Neural progenitor cell (in vitro differentiated cells): ENCODE measurements around the gene CFAP20DC. TPM values are rescaled to one million over a fixed set of nuclear protein-coding genes. Genes with fewer than 3 reads are reported as not detected.

Experiments
- DNase-seq: peaks from one replicate; pipeline ENCODE4 v3.0.0-alpha.2; 2016; ENCODE audit warnings: low spot score
- H2AFZ ChIP-seq: fragments of 200-600 bp; sonication (generic); replicated peaks from 2 replicates; pipeline ENCODE4 v1.6.1; 2016; ENCODE audit warnings: antibody characterized with exemption
- H3F3A ChIP-seq: fragments of 200-600 bp; sonication (generic); 2 replicates; pipeline ENCODE4 v1.6.1; 2016; ENCODE audit warnings: antibody characterized with exemption, low read depth
- H3K27ac ChIP-seq: fragments of 200-600 bp; sonication (generic); 2 replicates; pipeline ENCODE4 v1.5.1; 2016; ENCODE audit warnings: mild to moderate bottlenecking
- H3K27me3 ChIP-seq: fragments of 200-600 bp; sonication (generic); 2 replicates; pipeline ENCODE4 v1.6.1; 2016; ENCODE audit warnings: mild to moderate bottlenecking, moderate library complexity
- H3K36me3 ChIP-seq: fragments of 200-600 bp; sonication (generic); 2 replicates; pipeline ENCODE4 v1.5.1; 2016
- H3K4me1 ChIP-seq: fragments of 200-600 bp; sonication (generic); 2 replicates; pipeline ENCODE4 v1.6.1; 2016; ENCODE audit warnings: mixed run types
- H3K4me2 ChIP-seq: fragments of 200-600 bp; sonication (generic); 2 replicates; pipeline ENCODE4 v1.6.1; 2016
- H3K4me3 ChIP-seq: fragments of 200-600 bp; sonication (generic); 2 replicates; pipeline ENCODE4 v1.5.1; 2016
- H3K79me2 ChIP-seq: fragments of 200-600 bp; sonication (generic); 2 replicates; pipeline ENCODE4 v1.6.1; 2016; ENCODE audit warnings: low read depth
- H3K9ac ChIP-seq: fragments of 200-600 bp; sonication (generic); 2 replicates; pipeline ENCODE4 v1.6.1; 2016
- H3K9me3 ChIP-seq: fragments of 200-600 bp; sonication (generic); 2 replicates; pipeline ENCODE4 v1.5.1; 2016; ENCODE audit warnings: low read depth
- H4K20me1 ChIP-seq: fragments of 200-600 bp; sonication (generic); 2 replicates; pipeline ENCODE4 v1.6.1; 2016; ENCODE audit warnings: low read depth
- H3K27ac Mint-ChIP-seq: 3 replicates; pipeline ENCODE4 v1.8.0; 2021; ENCODE audit warnings: mixed read lengths
- H3K27me3 Mint-ChIP-seq: 2 replicates; pipeline ENCODE4 v1.8.0; 2022; ENCODE audit warnings: low read depth, mild to moderate bottlenecking, inconsistent platforms, moderate library complexity, mixed read lengths; ENCODE audit not compliant: insufficient read depth
- H3K36me3 Mint-ChIP-seq: 3 replicates; pipeline ENCODE4 v1.8.0; 2021; ENCODE audit warnings: mixed read lengths
- H3K4me1 Mint-ChIP-seq: 3 replicates; pipeline ENCODE4 v1.8.0; 2021; ENCODE audit warnings: mixed read lengths
- H3K4me3 Mint-ChIP-seq: 3 replicates; pipeline ENCODE4 v1.8.0; 2021; ENCODE audit warnings: mild to moderate bottlenecking, moderate library complexity, mixed read lengths
- H3K9me3 Mint-ChIP-seq: 3 replicates; pipeline ENCODE4 v1.8.0; 2020; ENCODE audit warnings: mixed read lengths
- CTCF ChIP-seq: fragments of 200-600 bp; sonication (generic); IDR thresholded peaks from 2 replicates; pipeline ENCODE4 v1.5.1; 2017; ENCODE audit warnings: antibody characterized with exemption, mild to moderate bottlenecking
- EZH2 ChIP-seq: fragments of 200-600 bp; sonication (generic); IDR thresholded peaks from 2 replicates; pipeline ENCODE4 v1.6.1; 2017; ENCODE audit warnings: antibody characterized with exemption, mild to moderate bottlenecking, moderate library complexity
- EZH2phosphoT487 ChIP-seq: fragments of 200-600 bp; sonication (generic); IDR thresholded peaks from 2 replicates; pipeline ENCODE4 v1.6.1; 2017; ENCODE audit warnings: antibody characterized with exemption
- total RNA-seq: library from RNA; depleted of rRNA; stranded (reverse); fragments of >200 nt; gene quantifications from 2 replicates; pipeline ENCODE4 v1.2.3, GENCODE V29; 2015; ENCODE audit warnings: low replicate concordance

CFAP20DC gene
- total RNA-seq, 1 donor from 2014 or later: 14.0 TPM

- DNase-seq: no peak
- Mint-ChIP-seq H3K36me3 (no peaks in the 10 kb centered on the region), H3K27me3 (peaks cover 2% of the 10 kb centered on the region), H3K4me1 (no peaks in the 10 kb centered on the region), H3K4me3 (no peak overlapping the region), H3K27ac (no peak overlapping the region), H3K9me3 (peaks cover 10% of the 10 kb centered on the region)
- H3K9ac ChIP-seq: no peak overlapping the region
- H3K27me3 ChIP-seq: no peaks in the 10 kb centered on the region
- H3K36me3 ChIP-seq: no peaks in the 10 kb centered on the region
- H4K20me1 ChIP-seq: no peaks in the 10 kb centered on the region
- no peaks in the 10 kb centered on the region for H3K9me3 ChIP-seq
- H3K27ac ChIP-seq: no peak overlapping the region
- no peak overlapping the region for H2AFZ ChIP-seq
- no peak overlapping the region for H3K4me2 ChIP-seq
- no peaks in the 10 kb centered on the region for H3K4me1 ChIP-seq
- no peaks in the 10 kb centered on the region for H3K79me2 ChIP-seq
- TF ChIP-seq EZH2 (no peak), EZH2phosphoT487 (no peak), CTCF (no peak)
- H3F3A ChIP-seq: no peaks in the 10 kb centered on the region
- H3K4me3 ChIP-seq: no peak overlapping the region
Measured at GRCh38 chr3:58888087-58888486, 161.7 kb downstream of the CFAP20DC start.

GRCh38 chr3:58884453-58884852 lies 165.4 kb downstream of the CFAP20DC start:
- H3K9me3 Mint-ChIP-seq: no peaks in the 10 kb centered on the region
- no peaks in the 10 kb centered on the region for H4K20me1 ChIP-seq
- TF ChIP-seq EZH2 (no peak), EZH2phosphoT487 (no peak), CTCF (no peak)
- H3K4me2 ChIP-seq: no peak overlapping the region
- H3K4me1 Mint-ChIP-seq: no peaks in the 10 kb centered on the region
- no peak for DNase-seq
- H3F3A ChIP-seq: no peaks in the 10 kb centered on the region
- no peak overlapping the region for H3K4me3 Mint-ChIP-seq
- no peaks in the 10 kb centered on the region for H3K79me2 ChIP-seq
- no peak overlapping the region for H3K4me3 ChIP-seq
- no peaks in the 10 kb centered on the region for H3K9me3 ChIP-seq
- no peaks in the 10 kb centered on the region for H3K27me3 Mint-ChIP-seq
- no peak overlapping the region for H2AFZ ChIP-seq
- H3K4me1 ChIP-seq: no peaks in the 10 kb centered on the region
- H3K9ac ChIP-seq: no peak overlapping the region
- H3K27ac Mint-ChIP-seq: no peak overlapping the region
- H3K36me3 Mint-ChIP-seq: no peaks in the 10 kb centered on the region
- no peaks in the 10 kb centered on the region for H3K27me3 ChIP-seq
- H3K27ac ChIP-seq: no peak overlapping the region
- no peaks in the 10 kb centered on the region for H3K36me3 ChIP-seq

- Mint-ChIP-seq H3K36me3 (no peaks in the 10 kb centered on the region), H3K4me3 (no peak overlapping the region), H3K9me3 (no peaks in the 10 kb centered on the region), H3K27ac (no peak overlapping the region), H3K4me1 (no peaks in the 10 kb centered on the region), H3K27me3 (no peaks in the 10 kb centered on the region)
- no peak for TF ChIP-seq CTCF
- TF ChIP-seq EZH2phosphoT487: no peak
- no peak for TF ChIP-seq EZH2
- no peaks in the 10 kb centered on the region for H3K4me1 ChIP-seq
- H3K9me3 ChIP-seq: no peaks in the 10 kb centered on the region
- H3K4me3 ChIP-seq: no peak overlapping the region
- no peak for DNase-seq
- no peak overlapping the region for H2AFZ ChIP-seq
- no peaks in the 10 kb centered on the region for H4K20me1 ChIP-seq
- no peaks in the 10 kb centered on the region for H3K36me3 ChIP-seq
- no peak overlapping the region for H3K4me2 ChIP-seq
- no peaks in the 10 kb centered on the region for H3K79me2 ChIP-seq
- H3F3A ChIP-seq: no peaks in the 10 kb centered on the region
- H3K9ac ChIP-seq: no peak overlapping the region
- H3K27me3 ChIP-seq: no peaks in the 10 kb centered on the region
- no peak overlapping the region for H3K27ac ChIP-seq
Measured at GRCh38 chr3:58880182-58880581, 169.6 kb downstream of the CFAP20DC start.
